ENCODE results near the gene POLR2F. TPM values are rescaled to one million over a fixed set of nuclear protein-coding genes. Genes with fewer than 3 reads are reported as not detected.

The POLR2F gene
- total RNA-seq, 1 donor from 2014 or later = 23.7 TPM

- Histone ChIP-seq H3K4me3 (ENCODE audit: low read depth, low read length) (no peak overlapping the region), H3K36me3 (ENCODE audit: control insufficient read depth, insufficient read depth, low read length) (no peaks in the 10 kb centered on the region), H3K27me3 (ENCODE audit: control insufficient read depth, insufficient read depth, low read length) (no peaks in the 10 kb centered on the region)
- no peak for TF ChIP-seq CTCF (IDR thresholded peaks at IDR 0.05; ENCODE audit: insufficient read depth, low read length, severe bottlenecking)
- FAIRE-seq = no peak
- DNase-seq (ENCODE audit: low read depth) = no peak
These were observed 53.4 kb downstream of the POLR2F start for GRCh38 chr22:38006906-38007305.

DNA sequence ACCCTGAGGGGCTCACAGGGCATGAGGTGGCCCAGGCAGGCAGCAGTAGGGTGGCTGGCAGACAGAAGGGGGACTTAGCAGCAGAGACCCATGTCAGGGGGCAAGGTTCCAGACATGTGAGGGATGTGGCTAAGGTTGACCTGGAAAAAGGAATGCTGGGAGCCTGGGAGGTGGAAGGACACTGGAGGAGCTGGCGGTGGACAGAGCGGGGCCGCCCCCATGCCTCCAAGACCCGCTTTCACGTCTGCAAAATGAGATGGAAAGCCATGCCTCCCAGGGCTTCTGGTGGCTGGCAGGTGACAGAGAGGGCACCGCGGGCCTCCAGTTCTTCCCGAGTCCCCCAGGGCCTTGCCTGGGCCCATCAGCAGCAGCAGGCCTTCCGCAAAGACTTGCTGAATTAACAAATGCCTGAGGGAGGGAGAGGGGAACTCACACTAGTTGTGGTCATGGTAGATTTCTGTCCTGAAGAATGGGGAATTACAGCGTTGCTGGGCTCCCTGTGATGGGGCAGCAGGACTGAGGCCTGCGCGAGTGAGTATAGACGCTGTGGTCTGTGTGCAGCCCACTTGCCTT is 53.9 kb downstream of the POLR2F start:
- Histone ChIP-seq H3K4me3 (ENCODE audit: low read depth, low read length) (no peak overlapping the region), H3K27me3 (ENCODE audit: control insufficient read depth, insufficient read depth, low read length) (no peaks in the 10 kb centered on the region), H3K36me3 (ENCODE audit: control insufficient read depth, insufficient read depth, low read length) (no peaks in the 10 kb centered on the region)
- FAIRE-seq (no peak), DNase-seq (ENCODE audit: low read depth) (no peak)
- TF ChIP-seq CTCF (IDR thresholded peaks at IDR 0.05; ENCODE audit: insufficient read depth, low read length, severe bottlenecking) = no peak

DNA sequence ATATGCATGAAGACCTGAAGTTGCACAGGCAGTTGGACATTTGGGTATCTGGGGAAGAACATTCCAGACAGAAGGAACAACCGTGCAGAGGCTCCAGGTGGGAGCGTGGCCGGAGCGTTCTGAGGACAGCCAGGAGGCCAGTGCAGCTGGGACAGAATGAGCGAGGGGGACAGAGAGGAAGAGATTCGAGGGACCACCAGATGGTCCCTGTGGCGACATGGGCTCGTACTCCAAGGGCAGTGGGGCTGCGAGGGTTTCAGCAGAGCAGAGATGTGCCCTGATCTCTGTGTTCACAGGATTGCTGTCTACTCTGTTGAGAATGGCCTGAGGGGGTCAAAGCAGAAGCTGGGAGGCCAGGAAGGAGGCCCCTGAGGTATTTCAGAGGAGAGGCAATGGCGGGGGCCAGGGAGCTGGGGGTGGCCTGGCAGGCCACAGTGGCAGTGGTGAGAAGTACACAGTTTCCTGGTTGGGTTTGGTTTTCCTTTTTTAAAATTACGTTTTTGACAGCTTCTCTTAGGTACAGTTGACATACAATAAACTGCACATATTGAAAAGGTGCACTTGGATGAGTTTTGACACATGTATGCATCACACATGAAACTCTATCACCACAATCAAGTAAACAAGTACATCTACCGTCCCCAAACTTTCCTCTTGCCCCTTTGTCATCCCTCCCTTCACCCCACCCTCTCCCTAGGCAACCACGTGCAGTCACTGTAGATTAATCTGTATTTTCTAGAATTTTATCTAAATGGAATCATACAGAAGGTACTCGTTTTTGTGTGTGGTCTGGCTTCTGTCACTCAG is 55.7 kb downstream of the POLR2F start:
- FAIRE-seq (peak; percentile 79), DNase-seq (ENCODE audit: low read depth) (no peak)
- Histone ChIP-seq H3K36me3 (ENCODE audit: control insufficient read depth, insufficient read depth, low read length) (no peaks in the 10 kb centered on the region), H3K27me3 (ENCODE audit: control insufficient read depth, insufficient read depth, low read length) (no peaks in the 10 kb centered on the region), H3K4me3 (ENCODE audit: low read depth, low read length) (no peak overlapping the region)
- TF ChIP-seq CTCF (IDR thresholded peaks at IDR 0.05; ENCODE audit: insufficient read depth, low read length, severe bottlenecking) = no peak

DNA sequence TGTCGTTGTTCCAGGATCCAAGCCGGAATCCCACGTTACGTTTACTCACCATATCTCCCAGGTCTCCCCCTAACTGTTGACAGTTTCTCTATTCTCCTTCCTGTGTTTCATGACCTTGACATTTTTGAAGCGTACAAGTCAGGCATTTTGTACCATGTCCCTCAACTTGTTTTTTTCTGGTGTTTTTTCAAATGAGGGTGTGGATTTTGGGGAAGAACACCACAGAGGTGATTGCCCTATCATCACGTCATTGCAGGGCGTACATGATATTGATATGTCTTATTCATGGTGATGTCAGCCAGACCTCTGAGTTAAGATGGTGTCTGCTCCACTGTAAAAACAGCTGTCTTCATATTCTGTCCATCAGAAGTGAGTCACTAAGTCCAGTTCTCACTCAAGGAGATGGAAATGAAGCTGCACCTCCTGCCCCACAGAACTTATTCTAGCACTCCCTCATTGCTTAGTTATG is 59.1 kb downstream of the POLR2F start:
- Histone ChIP-seq H3K4me3 (ENCODE audit: low read depth, low read length) (no peak overlapping the region), H3K27me3 (ENCODE audit: control insufficient read depth, insufficient read depth, low read length) (no peaks in the 10 kb centered on the region), H3K36me3 (ENCODE audit: control insufficient read depth, insufficient read depth, low read length) (no peaks in the 10 kb centered on the region)
- no peak for TF ChIP-seq CTCF (IDR thresholded peaks at IDR 0.05; ENCODE audit: insufficient read depth, low read length, severe bottlenecking)
- DNase-seq (ENCODE audit: low read depth) (peak; percentile 71), FAIRE-seq (peak; percentile 99)

DNA sequence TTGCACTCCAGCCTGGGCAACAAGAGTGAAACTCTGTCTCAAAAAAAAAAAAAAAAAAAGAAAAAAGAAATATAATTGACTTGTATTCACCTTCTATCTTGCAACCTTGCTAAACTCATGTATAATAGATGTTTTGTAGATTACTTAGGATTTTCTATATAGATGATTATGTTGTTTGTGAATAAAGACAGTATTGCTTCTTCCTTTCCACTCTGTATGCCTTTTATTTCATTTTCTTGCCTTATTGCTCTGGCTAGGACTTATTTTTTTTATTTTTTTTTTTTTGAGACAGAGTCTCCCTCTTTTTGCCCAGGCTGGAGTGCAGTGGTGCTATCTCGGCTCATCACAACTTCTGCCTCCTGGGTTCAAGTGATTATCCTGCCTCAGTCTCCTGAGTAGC is 60.6 kb downstream of the POLR2F start:
- H3K27me3 ChIP-seq (ENCODE audit: control insufficient read depth, insufficient read depth, low read length) = no peaks in the 10 kb centered on the region

More for the DNA sequence above, 60.6 kb downstream of the POLR2F start:
- TF ChIP-seq CTCF (IDR thresholded peaks at IDR 0.05; ENCODE audit: insufficient read depth, low read length, severe bottlenecking) = no peak
- FAIRE-seq = no peak
- Histone ChIP-seq H3K36me3 (ENCODE audit: control insufficient read depth, insufficient read depth, low read length) (no peaks in the 10 kb centered on the region), H3K4me3 (ENCODE audit: low read depth, low read length) (no peak overlapping the region)
- no peak for DNase-seq (ENCODE audit: low read depth)

All from bronchial epithelial cell (primary cell).